ENCODE data around the gene SMC5. TPM values are rescaled to one million over a fixed set of nuclear protein-coding genes. Genes with fewer than 3 reads are reported as not detected.
"Not testable (repeated sequence)": the region's sequence is repeated elsewhere in the genome, so short reads cannot be mapped to it uniquely, and the experiment has no call there.

SMC5 gene
- total RNA-seq, 4 donors from 2014 or later, result 20.2 to 86.1 (median 24.0) TPM

- H3K27me3 ChIP-seq, result no peaks in the 10 kb centered on the region
- no peaks in the 10 kb centered on the region for H3K9me3 ChIP-seq
- TF ChIP-seq POLR2A (IDR thresholded peaks at IDR 0.05) (no peak), CTCF (IDR thresholded peaks at IDR 0.05) (no peak), EP300 (IDR thresholded peaks at IDR 0.05; ENCODE audit: low read depth) (no peak), POLR2AphosphoS5 (IDR thresholded peaks at IDR 0.05) (no peak)
- peaks cover 0 to 75% (median 18%) of the 10 kb centered on the region in 4 donors for H3K36me3 ChIP-seq
- no peak for DNase-seq
- intact Hi-C loops (cut with DNase I; ENCODE audit: low total_unique reads), result no loop called here
- in situ Hi-C loops (cut with MboI; ENCODE audit: low pct_ligation_motif_present in 1 of 4, low pct_unique_long_range_greater_than_20kb in 1 of 4, low sequenced_read_pairs in 3 of 4), result no loop called here
- H3K4me3 ChIP-seq, result no peak overlapping the region
- no peak overlapping the region for H3K27ac ChIP-seq
- WGBS, 2 donors (ENCODE audit: low coverage in 1 of 2), result 76 to 83% methylated on average over 4 of the region's 4 CpGs
- H3K4me1 ChIP-seq, result no peaks in the 10 kb centered on the region
Measured at GRCh38 chr9:70322096-70322495, 63.3 kb downstream of the SMC5 start.

- Histone ChIP-seq H3K4me3 (no peak overlapping the region), H3K27ac (no peak overlapping the region), H3K4me1 (no peaks in the 10 kb centered on the region), H3K9me3 (no peaks in the 10 kb centered on the region), H3K36me3 (peaks cover 0 to 75% (median 15%) of the 10 kb centered on the region in 4 donors), H3K27me3 (no peaks in the 10 kb centered on the region)
- intact Hi-C loops (cut with DNase I; ENCODE audit: low total_unique reads), result no loop called here
- in situ Hi-C loops (cut with MboI; ENCODE audit: low pct_ligation_motif_present in 1 of 4, low pct_unique_long_range_greater_than_20kb in 1 of 4, low sequenced_read_pairs in 3 of 4), result no loop called here
- no peak for TF ChIP-seq POLR2AphosphoS5 (IDR thresholded peaks at IDR 0.05)
- no peak for TF ChIP-seq EP300 (IDR thresholded peaks at IDR 0.05; ENCODE audit: low read depth)
- TF ChIP-seq CTCF (IDR thresholded peaks at IDR 0.05), result no peak
- TF ChIP-seq POLR2A (IDR thresholded peaks at IDR 0.05), result no peak
- WGBS, 2 donors (ENCODE audit: low coverage in 1 of 2), result 83 to 92% methylated on average over 1 to 3 of the region's 3 CpGs
- no peak for DNase-seq
Measured at GRCh38 chr9:70324963-70325362, 66.2 kb downstream of the SMC5 start.

GRCh38 chr9:70328625-70329024 is 69.8 kb downstream of the SMC5 start:
- intact Hi-C loops (cut with DNase I; ENCODE audit: low total_unique reads); DNase-seq; H3K27ac ChIP-seq; H3K27me3 ChIP-seq; in situ Hi-C loops (cut with MboI; ENCODE audit: low pct_ligation_motif_present in 1 of 4, low pct_unique_long_range_greater_than_20kb in 1 of 4, low sequenced_read_pairs in 3 of 4); H3K4me1 ChIP-seq; H3K4me3 ChIP-seq; H3K9me3 ChIP-seq: not testable (repeated sequence)
- peaks cover 0 to 64% (median 10%) of the 10 kb centered on the region in 4 donors for H3K36me3 ChIP-seq
- WGBS, 2 donors (ENCODE audit: low coverage in 1 of 2), result 94% methylated on average over 4 of the region's 4 CpGs; no CpG with 5 or more reads in 1 of the 2 donors

- intact Hi-C loops (cut with DNase I; ENCODE audit: low total_unique reads), result no loop called here
Measured at GRCh38 chr9:70340572-70340971, 81.8 kb downstream of the SMC5 start.

More at GRCh38 chr9:70340572-70340971, 81.8 kb downstream of the SMC5 start:
- 0 to 2% methylated on average over 1 of the region's 1 CpG for WGBS, 2 donors (ENCODE audit: low coverage in 1 of 2)
- H3K27ac ChIP-seq, result no peak overlapping the region
- H3K36me3 ChIP-seq, result peaks cover 0 to 4% (median 0%) of the 10 kb centered on the region in 4 donors
- TF ChIP-seq EP300 (IDR thresholded peaks at IDR 0.05; ENCODE audit: low read depth), result no peak
- TF ChIP-seq CTCF (IDR thresholded peaks at IDR 0.05), result peak; percentile 53 to 77 (median 60)
- no peak for TF ChIP-seq POLR2A (IDR thresholded peaks at IDR 0.05)
- TF ChIP-seq POLR2AphosphoS5 (IDR thresholded peaks at IDR 0.05), result no peak
- H3K4me3 ChIP-seq, result no peak overlapping the region
- H3K9me3 ChIP-seq, result no peaks in the 10 kb centered on the region
- no peaks in the 10 kb centered on the region for H3K27me3 ChIP-seq
- in situ Hi-C loops (cut with MboI; ENCODE audit: low pct_ligation_motif_present in 1 of 4, low pct_unique_long_range_greater_than_20kb in 1 of 4, low sequenced_read_pairs in 3 of 4), result loop anchor here (10.0 kb wide), 3 partner anchors 64 to 264 kb away; no protein-coding TSS in a partner anchor
- H3K4me1 ChIP-seq, result peaks cover 0 to 3% (median 0%) of the 10 kb centered on the region in 4 donors
- no peak for DNase-seq

Data from transverse colon (tissue), 4 donors.